NCI-H82 treated with DMSO at 0.1 percent for 48 hours (cell line): ENCODE measurements around the gene RAD51D.
A peak's percentile ranks its signal among the peaks of the same experiment; 100 is the strongest.
"Not testable (repeated sequence)": the region's sequence is repeated elsewhere in the genome, so short reads cannot be mapped to it uniquely, and the experiment has no call there.

Source experiments
- DNase-seq: peaks from one replicate; lab custom pipeline; 2025; ENCODE audit not compliant: unreplicated experiment; lab: John Stamatoyannopoulos, UW

The RAD51D gene

DNA sequence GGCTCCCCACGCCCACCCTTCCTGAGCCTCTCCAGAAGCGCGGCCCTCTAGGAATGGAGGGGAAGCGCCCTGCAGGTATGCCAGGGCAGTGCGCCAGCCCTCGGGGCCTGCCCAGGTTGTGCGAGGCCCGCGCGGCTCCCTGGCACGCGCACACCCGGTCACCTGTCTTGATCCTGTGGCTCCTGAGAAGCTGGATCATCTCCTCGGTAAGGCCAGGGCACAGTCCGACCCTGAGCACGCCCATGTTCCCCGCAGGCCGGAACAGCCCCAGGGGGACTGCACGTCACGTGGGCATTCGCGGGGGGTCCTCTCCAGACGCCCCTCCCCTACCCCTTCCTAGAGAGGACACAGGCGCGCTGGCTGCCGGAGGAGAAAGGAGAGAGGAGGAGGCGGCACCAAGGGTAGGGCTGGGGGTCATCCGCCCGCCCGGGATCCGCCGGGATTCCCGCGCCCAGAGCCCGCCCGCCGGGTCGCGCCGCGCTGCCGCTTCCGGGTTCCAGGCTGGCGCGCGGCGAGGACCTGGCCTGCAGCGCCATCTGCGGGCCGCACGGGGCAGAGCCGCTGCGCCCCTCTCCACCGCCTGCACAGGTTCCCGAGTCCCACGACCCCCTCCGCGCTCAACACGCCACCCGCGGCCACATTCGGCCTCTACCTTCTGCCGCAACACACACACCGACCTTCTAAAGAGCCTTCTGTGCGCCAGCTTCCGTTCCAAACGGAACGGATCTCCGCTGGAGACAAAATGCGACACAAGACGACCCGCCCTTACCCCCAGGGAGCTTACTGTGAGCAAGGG, at the start of gene RAD51D:
Gene RAD51D (minus strand): TSS at position 491 of the 796 bp plus-strand sequence. CDS start 247 bp downstream, at position 244.
- peak; percentile 65 for DNase-seq

- no peak for DNase-seq
Observed at GRCh38 chr17:35167666-35168065, 48.0 kb upstream of the RAD51D start.

- no peak for DNase-seq
Observed at GRCh38 chr17:35167046-35167445, 47.4 kb upstream of the RAD51D start.

DNA sequence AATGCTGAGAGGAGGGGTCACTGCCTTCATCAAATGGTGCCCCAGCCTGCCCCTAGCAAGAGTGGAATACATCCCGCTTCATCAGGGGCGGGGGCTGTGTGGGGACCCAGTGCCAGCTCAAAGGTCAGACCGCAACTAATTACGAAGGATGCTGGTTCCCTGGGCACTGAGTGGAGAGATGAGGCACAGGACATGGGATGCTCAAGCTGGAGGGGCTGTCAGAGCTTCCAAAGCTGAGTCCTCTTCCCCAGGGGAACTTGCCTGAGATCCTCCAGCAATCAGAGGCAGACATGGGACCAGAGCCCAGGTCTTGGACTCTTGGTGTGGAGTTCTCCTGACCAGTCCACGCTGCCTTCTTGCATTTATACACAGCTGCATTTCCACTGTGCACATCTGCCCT, 46.9 kb upstream of the RAD51D start:
- no peak for DNase-seq

DNA sequence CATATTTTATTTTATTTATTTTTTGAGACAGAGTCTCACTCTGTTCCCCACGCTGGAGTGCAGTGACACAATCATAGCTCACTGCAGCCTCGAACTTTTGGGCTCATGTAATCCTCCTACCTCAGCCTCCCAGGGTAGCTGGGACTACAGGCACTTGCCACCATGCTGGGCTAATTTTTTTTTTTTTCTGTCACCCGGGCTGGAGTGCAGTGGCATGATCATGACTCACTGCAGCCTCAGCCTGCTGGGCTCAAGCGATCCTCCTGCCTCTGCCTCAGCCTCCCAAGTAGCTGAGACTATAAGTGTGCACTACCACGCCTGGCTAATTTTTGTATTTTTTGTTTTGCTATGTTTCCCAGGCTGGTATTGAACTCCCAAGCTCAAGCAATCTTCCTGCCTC, 45.1 kb upstream of the RAD51D start:
- DNase-seq = no peak

GRCh38 chr17:35163886-35164285, 44.2 kb upstream of the RAD51D start:
- no peak for DNase-seq

- DNase-seq = no peak
Observed at GRCh38 chr17:35162755-35163154, 43.1 kb upstream of the RAD51D start.

GRCh38 chr17:35161281-35161761, 41.7 kb upstream of the RAD51D start:
- DNase-seq = no peak

GRCh38 chr17:35160354-35161201, 40.9 kb upstream of the RAD51D start:
- DNase-seq = no peak

GRCh38 chr17:35159940-35160339, 40.3 kb upstream of the RAD51D start:
- DNase-seq = no peak

DNA sequence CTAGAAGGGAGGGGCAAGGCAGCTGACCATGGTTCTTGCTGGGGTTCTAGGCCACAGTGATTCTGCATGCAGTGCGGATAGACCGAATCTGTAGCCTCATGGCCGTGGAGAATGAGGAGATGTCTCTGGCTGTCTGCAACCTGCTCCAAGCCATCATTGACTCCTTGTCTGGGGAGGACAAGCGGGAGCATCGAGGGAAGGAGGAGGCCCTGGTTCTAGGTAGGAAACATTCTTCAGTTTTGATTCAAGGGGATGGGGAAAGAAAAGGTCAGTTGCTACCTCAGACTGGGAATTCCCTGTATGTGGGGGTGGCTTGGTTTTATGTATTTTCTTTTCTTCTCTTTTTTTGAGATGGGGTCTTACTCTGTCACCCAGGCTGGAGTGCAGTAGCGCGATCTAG, 35.6 kb upstream of the RAD51D start:
- no peak for DNase-seq

DNA sequence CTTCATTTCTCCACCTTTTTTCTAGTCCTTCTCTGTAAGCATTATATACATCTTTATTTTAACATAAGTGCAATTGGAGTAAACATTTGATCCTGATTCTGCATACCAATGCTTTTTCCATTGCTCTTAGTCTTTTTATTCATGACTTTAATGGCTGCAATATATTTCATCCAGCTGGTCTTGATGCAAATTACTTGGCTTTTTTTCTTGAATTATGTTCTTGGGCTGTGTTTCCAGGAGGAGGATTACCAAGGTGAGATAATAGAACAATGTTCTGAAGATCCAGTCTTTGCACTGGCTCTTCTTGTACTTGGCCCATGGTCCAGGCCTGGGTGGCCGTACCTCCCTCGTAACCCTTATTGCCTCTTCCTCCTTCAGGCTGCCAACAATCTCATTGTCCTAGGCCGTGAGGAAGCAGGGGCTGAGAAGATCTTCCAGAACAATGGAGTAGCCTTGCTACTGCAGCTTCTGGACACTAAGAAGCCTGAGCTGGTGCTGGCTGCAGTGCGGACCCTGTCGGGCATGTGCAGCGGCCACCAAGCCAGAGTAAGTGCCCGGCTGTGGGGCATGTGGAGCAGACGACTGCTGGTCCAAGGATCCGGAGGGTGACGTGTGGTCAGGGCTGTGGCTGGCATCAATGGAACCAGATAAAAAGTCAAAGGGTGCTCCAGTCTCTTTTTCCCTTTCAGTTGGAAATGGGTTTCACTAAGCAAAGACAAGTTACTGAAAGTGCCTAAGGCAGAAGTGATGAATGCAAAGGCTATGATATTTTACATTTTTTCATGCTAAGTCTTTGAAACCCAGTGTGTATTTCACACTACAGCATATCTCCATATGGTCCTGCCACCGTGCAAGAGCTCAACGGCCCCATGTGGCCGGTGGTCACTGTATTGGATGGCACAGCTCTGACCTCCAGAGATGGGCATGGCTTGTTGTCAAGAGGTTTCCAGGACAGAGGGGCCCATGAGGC, 34.8 kb upstream of the RAD51D start:
- DNase-seq = no peak

DNA sequence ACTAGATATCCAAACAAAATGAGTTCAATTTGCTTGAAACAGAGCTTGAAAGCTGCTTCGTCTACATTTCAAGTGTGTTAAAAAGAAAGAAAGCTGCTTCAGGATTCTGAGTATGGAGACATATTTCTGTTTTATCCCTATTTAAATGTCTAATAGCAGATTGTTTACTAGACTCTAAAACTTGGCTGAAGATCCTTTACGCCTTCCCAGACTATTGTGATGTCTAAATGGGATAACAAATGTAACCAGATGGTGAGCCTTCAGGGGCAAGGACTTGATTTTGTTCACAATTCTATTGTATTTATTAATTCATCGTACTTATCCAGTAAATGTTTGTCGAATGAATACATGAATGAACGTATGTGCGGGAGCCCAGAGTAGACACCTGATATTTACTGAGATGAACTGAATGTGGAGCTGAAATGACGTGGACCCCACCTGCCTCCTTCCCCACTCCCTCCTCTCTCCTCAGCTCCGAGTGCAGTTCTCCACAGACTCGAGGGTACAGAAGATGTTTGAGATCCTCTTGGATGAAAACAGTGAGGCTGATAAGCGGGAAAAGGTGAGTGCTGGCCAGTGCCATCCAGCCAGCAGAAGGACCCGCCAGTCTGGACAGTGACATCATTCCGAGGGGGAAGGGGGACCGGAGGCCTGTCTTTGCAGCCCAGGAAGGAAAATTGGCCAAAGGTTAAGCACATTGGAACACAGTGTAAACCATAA, 32.9 kb upstream of the RAD51D start:
- no peak for DNase-seq

DNA sequence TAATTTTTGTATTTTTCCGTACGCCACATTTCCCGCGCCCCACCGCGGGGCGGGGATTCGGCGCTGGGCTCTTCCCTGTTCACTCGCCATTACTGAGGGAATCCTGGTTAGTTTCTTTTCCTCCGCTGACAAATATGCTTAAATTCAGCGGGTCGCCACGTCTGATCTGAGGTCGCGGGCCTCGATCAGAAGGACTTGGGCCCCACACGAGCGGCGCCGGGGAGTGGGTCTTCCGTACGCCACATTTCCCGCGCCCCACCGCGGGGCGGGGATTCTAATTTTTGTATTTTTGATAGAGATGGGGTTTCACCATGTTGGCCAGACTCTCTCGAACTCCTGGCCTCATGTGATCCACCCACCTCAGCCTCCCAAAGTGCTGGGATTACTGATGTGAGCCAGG, 31.4 kb upstream of the RAD51D start:
- not testable (repeated sequence) for DNase-seq

- DNase-seq = no peak
Observed at GRCh38 chr17:35149941-35150340, 30.3 kb upstream of the RAD51D start.

DNA sequence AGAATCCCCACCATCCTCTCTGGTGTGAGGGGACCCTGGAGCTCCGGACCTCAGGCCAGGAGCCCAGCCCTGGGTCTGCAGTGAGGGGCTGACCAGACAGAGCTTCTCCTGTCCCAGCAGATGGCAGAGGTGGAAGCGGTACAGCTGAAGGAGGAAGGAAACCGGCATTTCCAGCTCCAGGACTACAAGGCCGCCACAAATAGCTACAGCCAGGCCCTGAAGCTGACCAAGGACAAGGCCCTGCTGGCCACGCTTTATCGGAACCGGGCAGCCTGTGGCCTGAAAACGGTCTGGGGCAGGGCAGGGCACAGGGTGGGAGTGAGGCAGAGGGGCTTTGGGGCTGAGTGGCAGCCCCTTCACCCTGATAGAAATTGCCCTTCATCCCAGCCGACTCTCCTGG, 28.5 kb upstream of the RAD51D start:
- no peak for DNase-seq

DNA sequence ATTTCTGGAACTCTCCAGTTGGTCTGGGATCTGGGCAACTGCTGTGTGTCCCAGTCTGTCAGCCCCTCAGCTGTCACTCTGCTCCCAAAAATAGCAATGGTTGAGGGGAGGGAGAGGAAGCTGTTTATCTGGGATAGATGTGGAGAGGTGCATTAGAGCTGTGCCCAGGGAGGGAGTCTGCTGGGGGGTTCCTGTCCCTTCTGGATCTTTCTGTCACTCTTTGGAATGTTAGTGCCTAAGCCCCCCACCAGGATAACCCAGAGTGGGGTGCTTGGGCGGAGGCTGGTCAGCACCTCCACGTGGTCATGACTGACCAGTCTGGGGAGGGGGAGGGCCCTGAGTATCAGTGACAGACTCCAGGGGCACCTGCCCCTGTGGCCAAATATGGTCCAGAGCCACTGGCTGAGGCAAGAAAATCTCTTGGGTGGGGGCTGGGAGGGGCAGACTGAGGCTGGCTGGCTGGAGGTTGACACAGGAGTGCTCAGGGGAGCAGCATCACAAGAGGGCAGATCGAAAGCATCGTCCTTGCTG, 27.8 kb upstream of the RAD51D start, which contains the start of gene UNC45B:
Gene UNC45B (plus strand): TSS at position 443 of the 531 bp plus-strand sequence. CDS start 447 bp downstream, outside the sequence.
- DNase-seq = no peak

- no peak for DNase-seq
Observed at GRCh38 chr17:35146214-35146833, 26.7 kb upstream of the RAD51D start.

GRCh38 chr17:35144840-35145239, 25.2 kb upstream of the RAD51D start:
- DNase-seq = no peak
